RKO (cell line): ENCODE measurements around the gene NOX5.
"Not testable (repeated sequence)": the region's sequence is repeated elsewhere in the genome, so short reads cannot be mapped to it uniquely, and the experiment has no call there.

ENCODE experiments used
- DNase-seq: peaks from one replicate; pipeline ENCODE4 v3.0.0-alpha.2; 2016; ENCODE audit warnings: low spot score

The NOX5 gene

DNA sequence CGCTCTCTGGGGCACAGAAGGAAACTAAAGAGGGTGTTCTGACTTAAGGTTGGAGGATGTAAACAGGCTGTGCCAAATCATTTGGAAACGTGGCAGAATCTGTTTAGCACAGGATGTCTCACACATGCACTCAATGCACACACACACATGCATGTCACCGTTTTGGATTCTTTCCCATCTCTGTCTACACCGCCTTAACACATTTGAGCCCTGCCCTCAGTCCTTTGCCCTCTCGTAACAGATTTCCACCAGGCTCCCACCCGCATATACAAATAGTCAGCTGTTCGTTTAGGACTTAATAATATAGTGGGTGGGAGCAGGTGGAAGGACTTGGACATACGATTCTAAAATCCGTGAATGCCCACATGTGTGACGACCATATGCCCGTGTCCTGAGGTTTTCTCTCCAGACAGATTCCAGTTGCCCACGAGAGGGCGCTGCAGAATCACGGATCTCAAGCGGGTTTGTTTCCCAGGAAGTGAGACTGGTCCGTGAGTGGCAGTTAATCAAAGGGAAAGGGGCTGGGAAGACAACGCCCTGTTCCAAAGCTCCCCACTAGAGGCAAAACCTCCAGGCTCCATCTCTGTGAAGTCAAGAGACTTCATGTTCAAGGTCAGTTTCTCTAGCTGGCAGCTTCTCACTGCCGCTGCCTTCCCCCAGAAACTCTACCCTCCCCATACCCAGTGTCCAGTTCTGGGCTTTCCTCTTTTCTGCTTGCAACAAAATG lies 44.5 kb downstream of the NOX5 start:
- peak; percentile 88 for DNase-seq

DNA sequence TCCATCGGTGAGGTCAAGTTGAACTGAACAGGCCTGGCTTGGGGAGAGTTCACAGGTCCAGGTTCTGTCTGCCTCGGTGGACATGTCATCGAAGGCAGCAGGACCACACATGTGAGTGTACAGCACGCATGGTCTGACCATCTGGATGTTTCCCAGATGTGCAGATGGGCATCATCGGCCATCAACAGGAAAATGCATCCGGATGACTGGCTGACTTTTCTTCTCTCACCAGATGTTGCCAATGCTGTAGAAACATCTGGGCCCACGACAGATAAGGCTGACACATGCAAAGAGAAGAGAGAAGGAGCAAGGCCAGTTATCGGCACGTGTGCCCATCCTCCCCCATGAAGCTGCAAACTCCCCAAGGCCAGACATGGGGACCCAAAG lies 45.1 kb downstream of the NOX5 start:
- DNase-seq, result no peak

DNA sequence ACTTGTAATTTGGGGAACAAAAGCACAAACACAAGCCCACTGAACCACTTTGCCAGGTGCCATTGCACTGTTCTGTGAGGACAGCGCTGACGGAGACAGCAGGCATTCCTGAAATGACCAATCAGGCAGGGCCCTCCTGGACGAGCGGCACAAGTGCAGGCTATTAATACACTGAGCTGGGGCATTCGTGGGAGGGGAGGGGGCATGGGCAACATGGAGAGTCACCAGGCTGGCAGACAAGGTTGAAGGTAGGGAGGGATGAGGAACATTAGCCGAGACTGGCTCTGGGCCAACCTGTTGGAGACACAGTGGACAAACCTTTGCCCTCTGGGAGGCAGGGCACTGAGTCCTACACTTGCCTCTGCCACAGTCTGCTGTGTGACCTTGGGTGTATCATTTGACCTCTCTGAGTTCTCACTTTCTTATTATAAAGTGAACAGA lies 45.6 kb downstream of the NOX5 start:
- DNase-seq, result no peak

DNA sequence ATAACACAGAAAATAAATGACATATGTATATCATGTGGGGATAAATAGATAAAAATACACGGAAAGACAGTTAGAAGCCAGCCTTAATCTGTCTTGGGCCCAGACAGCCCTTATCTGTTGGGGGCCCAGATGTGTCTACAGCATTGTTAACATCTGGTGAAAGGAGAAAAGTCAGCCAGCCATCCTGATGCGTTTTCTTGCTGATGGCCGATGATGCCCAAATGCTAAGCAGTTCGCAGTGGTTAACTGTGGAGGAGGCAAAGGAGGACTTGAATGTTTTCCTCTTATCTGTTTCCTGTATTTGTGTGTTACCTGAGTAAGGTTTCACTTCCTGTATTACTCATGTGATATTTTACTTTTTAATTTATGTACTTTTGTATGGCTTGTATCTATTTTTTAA lies 46.2 kb downstream of the NOX5 start:
- no peak for DNase-seq

DNA sequence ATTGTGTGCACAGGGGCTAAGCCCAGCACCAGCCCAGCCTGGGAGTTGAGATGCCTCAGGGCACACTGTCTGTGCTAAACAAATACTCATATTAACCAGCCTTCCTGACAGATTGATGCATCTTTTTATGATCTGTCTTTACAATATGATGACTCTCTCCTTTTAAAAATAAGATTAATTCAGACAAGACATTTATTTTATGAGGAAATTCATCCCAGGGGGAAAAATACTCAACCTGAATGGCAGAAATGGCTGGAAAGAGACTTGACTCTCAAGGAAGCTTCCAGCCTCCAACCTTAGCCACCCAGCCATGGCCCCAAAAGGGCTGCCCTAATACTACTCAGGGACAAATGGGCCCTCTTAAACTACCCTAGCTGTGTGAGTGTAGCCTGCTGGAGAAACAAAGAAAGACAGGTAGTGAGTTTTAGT lies 46.9 kb downstream of the NOX5 start:
- DNase-seq, result no peak

DNA sequence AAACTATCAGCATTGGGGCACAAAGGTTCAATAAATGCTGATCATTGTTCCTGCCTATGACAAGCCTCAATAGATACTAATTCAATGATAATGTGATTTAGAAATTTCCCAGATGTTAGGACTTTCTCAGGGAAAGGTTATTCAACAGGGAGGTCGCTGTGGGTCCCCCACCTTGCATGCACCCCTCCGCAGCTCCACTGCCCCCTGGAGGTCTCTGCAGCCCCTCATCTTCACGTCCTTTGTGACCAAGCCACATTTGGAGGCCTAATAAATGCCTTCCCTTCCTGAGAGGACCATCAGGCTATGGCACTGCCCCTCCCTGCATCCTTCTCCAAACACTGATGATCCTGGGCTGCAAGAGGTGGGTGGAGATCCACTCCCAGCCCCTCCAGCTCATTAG lies 50.2 kb downstream of the NOX5 start:
- no peak for DNase-seq

DNA sequence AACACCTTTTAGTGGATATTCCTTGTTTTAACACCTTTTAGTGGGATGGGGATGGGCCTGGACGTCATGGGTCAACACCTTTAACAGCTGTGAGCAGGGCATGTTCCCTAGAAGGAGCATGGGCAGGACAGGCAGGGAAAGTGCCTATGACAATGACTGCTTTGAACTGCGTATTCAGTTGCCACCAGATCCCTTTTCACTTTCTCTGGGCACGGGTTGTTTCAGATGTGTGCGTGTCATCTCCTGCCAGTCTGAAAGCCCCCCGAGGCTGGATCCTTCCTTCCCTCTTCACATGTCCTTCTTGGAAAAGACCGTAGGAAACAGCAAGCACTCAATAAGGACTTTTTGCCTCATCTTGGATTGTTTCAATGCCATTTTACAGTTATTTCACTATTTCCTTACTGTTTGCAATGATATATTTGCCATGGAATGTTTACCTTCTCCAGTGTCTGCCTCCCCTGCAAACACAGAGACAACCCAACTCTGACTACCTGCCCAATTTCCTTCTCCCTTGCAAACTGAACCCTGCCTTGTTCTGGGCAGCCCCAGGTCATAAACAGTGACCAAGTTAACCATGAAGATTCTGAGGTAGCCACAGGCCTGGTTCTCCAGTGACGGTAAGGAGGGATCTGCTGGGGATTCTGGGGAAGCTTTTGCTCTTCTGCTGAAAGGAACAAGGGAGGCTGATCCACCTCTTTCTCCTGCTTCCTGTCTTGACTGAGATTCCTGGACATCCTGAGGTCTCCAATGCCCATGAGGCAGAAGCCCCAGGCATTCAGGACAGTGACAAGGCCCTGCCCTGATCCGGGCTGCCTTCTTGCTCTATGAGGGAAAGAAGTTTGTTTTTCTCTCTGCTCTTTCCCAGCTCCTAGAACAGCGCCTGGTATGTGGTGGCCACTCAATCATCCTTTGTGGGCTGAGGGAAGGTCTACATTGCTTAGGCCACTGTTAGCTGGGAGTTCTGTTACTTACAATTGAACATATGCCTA lies 51.8 kb downstream of the NOX5 start:
- DNase-seq, result no peak

DNA sequence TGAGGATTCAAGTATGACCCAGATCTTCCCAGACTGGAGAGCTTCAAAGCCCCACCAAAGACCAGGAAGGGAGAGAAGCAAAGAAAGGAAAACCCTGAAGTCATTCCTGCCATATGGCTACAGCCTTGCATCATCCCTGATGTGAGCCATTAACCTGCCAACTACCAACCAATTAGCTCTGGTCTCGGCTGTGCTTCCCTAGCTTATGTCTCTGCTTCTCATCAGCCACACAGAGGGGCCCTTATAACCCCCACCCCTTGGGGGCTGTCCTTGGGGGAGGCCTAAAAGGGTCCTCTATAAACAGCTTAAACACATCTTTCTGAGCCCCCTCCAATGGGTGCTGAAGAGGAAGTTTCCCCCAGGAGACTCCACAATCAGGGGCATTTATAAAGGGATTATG lies 52.8 kb downstream of the NOX5 start:
- no peak for DNase-seq

DNA sequence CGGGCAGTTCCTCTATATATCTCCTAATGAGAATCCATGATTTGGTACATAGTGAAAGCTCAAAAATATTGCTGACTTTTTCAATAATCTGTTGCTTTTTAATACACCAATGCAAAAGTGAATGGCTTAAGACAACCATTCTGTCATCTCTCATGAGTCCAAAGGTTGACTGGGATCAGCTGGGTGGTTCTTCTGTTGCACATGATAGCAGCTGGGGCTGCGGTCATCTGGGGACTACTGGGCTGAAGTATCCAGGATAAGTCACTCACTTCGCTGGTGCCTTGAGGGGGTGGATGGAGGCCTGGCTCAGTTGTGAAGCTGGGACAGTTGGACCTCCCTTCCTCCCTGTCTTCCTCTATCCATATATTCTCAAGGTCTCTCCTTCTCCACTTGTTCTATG lies 53.7 kb downstream of the NOX5 start:
- no peak for DNase-seq

DNA sequence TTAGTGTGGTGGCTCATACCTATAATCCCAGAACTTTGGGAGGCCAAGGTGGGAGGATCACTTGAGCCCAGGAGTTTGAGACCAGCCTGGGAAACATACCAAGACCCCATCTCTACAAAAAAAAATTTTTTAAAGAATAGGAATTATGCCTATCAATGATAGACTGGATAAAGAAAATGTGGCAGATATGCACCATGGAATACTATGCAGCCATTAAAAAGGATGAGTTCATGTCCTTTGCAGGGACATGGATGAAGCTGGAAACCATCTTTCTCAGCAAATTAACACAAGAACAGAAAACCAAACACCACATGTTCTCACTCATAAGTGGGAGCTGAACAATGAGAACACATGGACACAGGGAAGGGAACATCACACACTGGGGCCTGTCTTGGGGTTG lies 54.8 kb downstream of the NOX5 start:
- not testable (repeated sequence) for DNase-seq

DNA sequence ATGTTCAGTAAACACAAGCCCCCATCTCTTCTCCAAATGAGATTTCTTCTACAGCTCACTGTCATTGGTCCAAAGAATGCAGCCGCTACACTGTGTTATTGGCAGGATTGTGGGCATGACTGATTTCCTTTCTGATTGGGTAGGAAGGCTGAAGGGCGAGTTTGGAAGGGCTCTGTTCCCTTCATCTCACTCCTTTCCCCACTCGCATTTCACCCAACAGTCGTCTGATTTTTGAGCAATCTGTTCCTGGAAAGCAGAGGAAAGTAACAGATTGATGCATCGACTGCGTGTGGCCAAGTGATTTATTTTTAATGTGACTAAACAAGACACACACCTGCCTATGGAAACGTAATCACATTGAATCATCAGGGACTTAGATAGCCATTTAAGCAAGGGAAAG lies 55.5 kb downstream of the NOX5 start:
- no peak for DNase-seq

DNA sequence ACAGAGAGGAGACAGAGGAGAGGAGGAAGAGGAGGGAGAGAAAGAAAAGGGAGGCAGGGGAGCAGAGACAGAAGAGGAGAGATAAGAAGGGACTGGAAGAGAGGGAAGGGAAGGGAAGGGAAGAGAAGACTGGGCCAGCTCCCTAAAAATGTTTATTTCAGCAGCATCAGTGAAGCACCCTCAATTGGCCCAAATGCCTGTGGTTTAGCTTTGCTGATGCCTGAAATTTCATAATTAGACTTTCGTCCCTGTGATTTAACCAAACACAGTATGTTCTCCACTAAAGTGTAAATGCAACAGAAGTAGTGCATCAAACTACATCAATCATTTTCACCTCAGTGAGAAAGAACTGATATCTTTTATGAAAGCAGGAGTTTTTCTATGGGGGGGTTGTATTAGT lies 55.9 kb downstream of the NOX5 start:
- DNase-seq, result no peak

DNA sequence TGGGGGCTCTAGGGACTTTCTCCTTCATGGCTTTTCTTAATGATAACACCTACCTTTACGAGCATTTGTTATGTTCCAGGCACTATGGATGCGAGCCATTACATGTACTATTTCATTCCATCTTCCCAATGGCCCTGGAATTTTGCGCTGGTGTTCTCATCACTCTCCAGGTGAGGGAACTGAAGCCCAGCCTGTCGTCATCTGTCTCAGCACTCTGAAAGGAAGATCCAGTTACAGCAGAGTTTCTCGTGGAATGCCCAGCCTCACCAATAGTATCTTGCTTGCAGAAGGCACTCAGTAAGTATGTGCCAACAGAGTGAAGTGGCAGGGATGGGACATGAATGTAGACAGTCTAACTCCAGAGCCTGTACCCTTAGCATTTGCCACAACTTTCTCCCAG lies 56.8 kb downstream of the NOX5 start:
- no peak for DNase-seq

DNA sequence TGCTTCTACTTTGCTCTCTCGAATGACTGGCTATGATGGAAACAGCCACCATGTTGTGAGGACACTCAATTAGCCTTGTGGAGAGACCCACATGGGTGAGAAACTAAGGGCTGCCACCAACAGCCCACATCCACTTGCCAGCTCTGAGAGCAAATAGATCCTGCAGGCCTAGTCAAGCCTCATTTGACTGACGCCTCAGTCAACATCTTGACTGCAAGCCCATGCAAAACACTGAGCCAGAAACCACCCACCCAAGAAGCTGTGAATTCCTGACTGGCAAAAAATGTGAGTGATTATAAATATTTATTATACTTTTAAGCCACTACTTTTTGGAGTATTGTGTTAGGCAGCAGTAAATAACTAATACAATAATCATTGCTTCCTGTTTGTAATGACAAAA lies 58.4 kb downstream of the NOX5 start:
- DNase-seq, result no peak

DNA sequence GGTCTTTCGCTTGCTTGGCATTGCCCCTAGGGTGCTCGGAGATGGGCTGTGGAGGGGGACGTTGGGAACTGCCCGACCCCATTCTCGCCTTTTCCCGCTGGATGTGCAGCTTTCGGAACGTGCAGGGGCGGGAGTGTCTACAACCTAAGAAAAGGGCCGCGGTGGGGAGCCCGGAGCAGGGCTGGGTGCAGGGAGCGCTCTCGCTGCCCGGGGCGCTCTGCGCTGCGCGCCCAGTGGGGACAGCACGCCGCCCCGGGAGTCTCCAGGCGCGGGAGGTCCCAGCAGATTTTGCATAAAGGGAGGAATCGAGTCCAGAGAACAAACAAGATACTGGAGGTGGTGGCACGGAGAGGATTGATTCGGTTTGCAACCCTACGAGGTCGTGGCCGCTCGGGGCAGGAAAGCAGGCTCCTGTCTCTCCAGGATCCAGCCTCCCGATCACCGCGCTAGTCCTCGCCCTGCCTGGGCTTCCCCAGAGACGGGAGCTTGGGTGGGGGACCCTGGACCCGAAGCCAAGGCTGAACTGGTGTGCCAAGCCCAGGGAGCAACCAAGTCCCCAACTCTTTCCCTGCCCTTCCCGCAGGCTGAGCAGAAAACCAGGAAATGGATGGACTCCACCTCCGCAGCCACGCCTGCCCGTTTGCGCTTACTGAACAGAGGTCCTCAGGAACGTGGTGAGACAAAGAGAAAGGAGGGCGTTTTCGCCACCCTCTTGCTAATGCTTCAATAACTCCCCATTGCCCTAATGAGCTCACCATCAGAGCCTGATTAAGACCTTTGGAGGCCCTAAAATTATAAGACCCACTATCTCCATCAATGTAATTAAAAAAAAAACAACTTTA lies 59.7 kb downstream of the NOX5 start:
- peak; percentile 76 for DNase-seq

DNA sequence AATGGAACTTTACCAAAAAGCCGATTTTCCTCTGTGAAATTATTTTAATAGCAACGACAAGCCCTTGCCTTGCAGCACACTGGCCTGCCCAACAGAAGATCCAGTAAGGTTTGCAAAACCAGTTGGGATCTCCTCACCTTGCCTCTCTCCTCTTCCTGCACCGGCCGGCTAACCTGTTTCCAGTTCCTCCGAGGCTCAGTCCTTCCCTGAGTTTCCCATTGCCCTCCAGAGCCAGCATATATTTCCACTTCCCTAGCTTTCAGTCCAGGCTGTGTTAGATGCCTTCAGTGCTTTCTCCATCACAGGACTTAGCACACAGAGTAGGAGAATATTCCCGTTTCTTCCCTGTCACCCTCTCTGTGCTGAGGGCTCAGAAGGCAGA lies 60.3 kb downstream of the NOX5 start:
- no peak for DNase-seq

DNA sequence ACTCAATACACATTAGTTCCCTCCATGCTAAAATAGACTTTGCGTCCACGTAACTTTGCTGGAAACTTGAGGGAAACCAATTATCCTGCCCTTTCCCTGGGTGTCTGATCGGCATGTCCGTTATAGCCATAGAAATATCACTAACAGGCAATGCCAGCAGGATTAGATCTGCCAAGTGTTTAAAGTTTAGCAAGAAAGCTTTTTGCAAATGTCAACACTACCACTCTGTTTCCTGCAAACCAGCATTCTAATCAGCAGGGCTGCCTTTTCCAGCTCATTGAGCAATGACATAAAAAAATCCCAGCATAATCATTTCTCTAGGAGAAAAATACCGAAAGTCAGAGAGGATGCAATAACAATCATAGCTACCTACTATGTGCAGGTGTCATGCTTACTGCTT lies 60.9 kb downstream of the NOX5 start:
- no peak for DNase-seq

DNA sequence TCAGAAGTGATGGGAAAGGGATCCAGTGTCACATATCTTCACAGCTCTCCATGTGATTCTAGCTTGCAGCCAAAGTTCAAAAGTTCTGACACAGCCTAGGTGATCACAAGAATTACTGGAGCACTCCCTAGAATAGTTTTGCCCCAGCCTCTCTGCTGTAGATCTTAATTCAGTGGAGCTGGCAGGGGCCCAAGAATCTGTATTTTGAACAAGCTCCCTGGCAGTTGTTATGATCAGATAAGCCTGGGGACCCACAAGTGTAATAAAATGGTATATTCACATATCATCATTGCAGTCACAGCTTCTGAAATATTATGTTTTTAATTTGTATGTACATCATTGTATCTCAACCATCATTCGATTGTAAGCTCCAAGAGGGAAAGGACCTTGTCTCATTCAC lies 62.3 kb downstream of the NOX5 start:
- no peak for DNase-seq

DNA sequence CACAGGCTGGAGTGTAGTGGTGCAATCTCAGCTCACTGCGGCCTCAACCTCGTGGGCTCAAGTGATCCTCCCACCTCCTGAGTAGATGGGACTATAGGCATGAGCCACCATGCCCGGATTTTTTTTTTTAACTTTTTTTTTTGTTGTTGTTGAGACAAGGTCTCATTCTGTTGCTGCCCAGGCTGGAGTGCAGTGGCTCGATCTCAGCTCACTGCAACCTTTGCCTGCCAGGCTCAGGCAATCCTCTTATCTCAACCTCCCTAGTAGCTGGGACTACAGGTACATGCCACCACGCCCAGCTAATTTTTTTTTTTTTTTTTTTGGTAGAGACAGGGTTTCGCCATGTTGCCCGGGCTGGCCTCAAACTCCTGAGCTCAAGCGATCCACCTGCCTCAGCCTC lies 64.1 kb downstream of the NOX5 start:
- DNase-seq, result no peak

DNA sequence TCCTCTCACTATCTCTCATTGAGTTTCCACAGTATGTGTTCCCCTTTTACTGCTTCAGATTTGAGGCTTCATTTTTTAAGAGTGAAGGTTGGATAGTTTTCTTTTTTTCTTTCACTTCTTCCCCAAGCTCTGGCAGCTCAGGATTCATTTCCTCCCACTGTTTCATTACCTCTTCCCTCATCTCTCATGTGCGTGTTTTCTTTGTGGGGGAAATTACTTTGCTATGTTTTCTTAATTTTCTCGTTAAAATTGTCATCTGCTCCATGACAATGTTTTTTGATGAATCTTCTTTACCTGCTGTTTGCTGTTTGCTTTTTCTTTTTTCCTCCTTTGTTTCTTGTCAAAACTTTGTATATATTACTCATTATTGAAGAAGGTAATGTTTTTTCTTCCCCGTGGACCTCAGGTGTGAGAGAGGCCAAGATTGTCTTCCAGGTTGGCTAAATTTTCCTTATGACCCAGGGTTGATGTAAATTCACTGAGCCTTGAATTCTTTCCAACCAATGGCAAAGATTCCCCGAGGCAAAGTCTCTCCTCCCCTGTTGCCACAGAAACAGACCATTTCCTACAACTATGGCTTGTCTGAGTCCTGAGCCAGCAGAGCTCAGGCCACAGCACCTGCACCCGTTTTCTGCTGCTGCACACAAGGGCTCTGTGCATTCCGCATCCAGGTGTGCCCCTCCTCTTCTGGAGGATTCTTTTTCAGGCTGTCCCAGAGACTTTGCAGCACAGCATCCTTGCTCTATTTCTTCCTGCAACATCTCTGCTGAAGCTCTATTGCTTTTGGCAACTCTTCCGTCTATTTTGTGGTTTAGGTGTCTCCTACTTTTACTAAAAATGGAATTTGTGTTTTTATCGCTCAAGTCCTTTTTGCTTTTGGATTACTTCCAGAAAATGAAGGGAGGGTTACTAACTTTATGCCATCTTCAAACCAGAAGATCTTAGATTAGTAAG lies 66.1 kb downstream of the NOX5 start:
- DNase-seq, result no peak

DNA sequence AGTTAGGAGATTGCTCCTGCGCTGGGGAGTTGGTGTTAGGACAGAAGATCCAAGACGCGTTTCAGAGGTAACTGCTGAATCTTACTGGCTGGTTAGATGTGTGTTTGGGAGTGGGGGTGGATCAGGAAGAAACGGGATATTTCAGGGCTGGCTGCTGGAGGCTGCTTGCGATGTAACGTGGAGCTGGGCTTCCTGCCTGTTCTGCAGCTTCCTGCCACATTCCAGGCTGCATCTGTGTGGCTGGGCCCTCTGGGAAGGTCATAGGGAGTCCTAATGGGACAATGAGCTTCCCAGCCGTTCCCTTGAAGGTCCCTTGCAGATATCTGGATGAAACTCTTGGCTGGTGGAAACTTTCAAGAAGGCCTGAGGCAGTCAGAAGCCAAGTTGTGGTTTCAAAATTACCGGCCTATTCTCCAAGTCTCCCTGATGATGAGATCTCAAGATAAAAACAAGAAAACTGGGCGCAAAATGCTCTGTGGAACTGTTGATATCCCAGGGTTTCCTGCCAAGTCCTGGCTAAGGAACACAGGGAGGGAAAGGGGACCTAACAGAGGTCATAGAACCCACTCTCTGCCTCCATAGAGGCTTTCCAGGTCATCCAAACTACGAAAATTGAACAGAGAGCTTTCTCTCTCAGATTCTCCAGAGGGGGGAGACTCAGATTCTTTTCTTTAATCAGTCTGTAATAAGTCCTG lies 67.0 kb downstream of the NOX5 start:
- DNase-seq, result no peak
